ENCODE data around the gene FIGNL2. TPM values are rescaled to one million over a fixed set of nuclear protein-coding genes. Genes with fewer than 3 reads are reported as not detected.

FIGNL2 gene
- total and polyA plus RNA-seq, 8 donors = 0.09 to 0.47 (median 0.15) TPM

GRCh38 chr12:51818566-51819300, 29.8 kb downstream of the FIGNL2 start:
- intact Hi-C loops (cut with DNase I) = loop anchor here in 1 of 3 donors (5.0 kb wide), 1 partner anchor 286 kb away; no protein-coding TSS in a partner anchor
- H3K9me3 ChIP-seq = no peaks in the 10 kb centered on the region
- FAIRE-seq = no peak
- no peak for ATAC-seq
- DNase-seq = no peak
- no peaks in the 10 kb centered on the region for H3K27me3 ChIP-seq
- H3K27ac ChIP-seq = no peak overlapping the region
- no peaks in the 10 kb centered on the region for H3K4me1 ChIP-seq
- WGBS, 2 donors = 64 to 71% methylated on average over 4 of the region's 4 CpGs
- no peaks in the 10 kb centered on the region for H3K36me3 ChIP-seq
- no peak overlapping the region for H3K4me3 ChIP-seq
- TF ChIP-seq CTCF (IDR thresholded peaks at IDR 0.05) = no peak

GRCh38 chr12:51818086-51818485, 30.4 kb downstream of the FIGNL2 start:
- Histone ChIP-seq H3K27me3 (no peaks in the 10 kb centered on the region), H3K4me1 (no peaks in the 10 kb centered on the region), H3K9me3 (no peaks in the 10 kb centered on the region), H3K4me3 (no peak overlapping the region), H3K27ac (no peak overlapping the region), H3K36me3 (no peaks in the 10 kb centered on the region)
- FAIRE-seq = no peak
- no peak for TF ChIP-seq CTCF (IDR thresholded peaks at IDR 0.05)
- ATAC-seq = no peak
- 81 to 86% methylated on average over 5 of the region's 5 CpGs for WGBS, 2 donors
- intact Hi-C loops (cut with DNase I) = loop anchor here in 1 of 3 donors (5.0 kb wide), 1 partner anchor 286 kb away; no protein-coding TSS in a partner anchor
- DNase-seq = no peak

GRCh38 chr12:51817027-51817953, 31.2 kb downstream of the FIGNL2 start:
- no peak for TF ChIP-seq CTCF (IDR thresholded peaks at IDR 0.05)
- Histone ChIP-seq H3K36me3 (no peaks in the 10 kb centered on the region), H3K9me3 (no peaks in the 10 kb centered on the region), H3K4me3 (no peak overlapping the region), H3K4me1 (no peaks in the 10 kb centered on the region), H3K27me3 (no peaks in the 10 kb centered on the region), H3K27ac (no peak overlapping the region)
- no peak for FAIRE-seq
- no peak for DNase-seq
- 74 to 78% methylated on average over 10 of the region's 10 CpGs for WGBS, 2 donors
- no peak for ATAC-seq
- intact Hi-C loops (cut with DNase I) = loop anchor here in 1 of 3 donors (5.0 kb wide), 1 partner anchor 285 kb away; no protein-coding TSS in a partner anchor

- Histone ChIP-seq H3K9me3 (no peaks in the 10 kb centered on the region), H3K36me3 (no peaks in the 10 kb centered on the region), H3K4me3 (no peak overlapping the region), H3K27me3 (no peaks in the 10 kb centered on the region), H3K27ac (no peak overlapping the region), H3K4me1 (no peaks in the 10 kb centered on the region)
- intact Hi-C loops (cut with DNase I) = loop anchor here in 1 of 3 donors (5.0 kb wide), 1 partner anchor 283 kb away; no protein-coding TSS in a partner anchor
- ATAC-seq = no peak
- no peak for TF ChIP-seq CTCF (IDR thresholded peaks at IDR 0.05)
- FAIRE-seq = no peak
- WGBS, 2 donors = 93 to 94% methylated on average over 6 of the region's 6 CpGs
- DNase-seq = peak in 1 of 6 donors; percentile 46
These were observed 32.9 kb downstream of the FIGNL2 start for GRCh38 chr12:51815571-51815970.
